G401 (cell line): ENCODE results near the gene ZNF143. TPM values are rescaled to one million over a fixed set of nuclear protein-coding genes. Genes with fewer than 3 reads are reported as not detected.
"Not testable (repeated sequence)": the region's sequence is repeated elsewhere in the genome, so short reads cannot be mapped to it uniquely, and the experiment has no call there.

Experiments
- DNase-seq: peaks from one replicate; pipeline ENCODE4 v3.0.0-alpha.2; 2015; ENCODE audit warnings: low spot score
- in situ Hi-C: cut with HindIII; loops from 2 replicates; pipeline ENCODE4 v1.10.0; 2016; ENCODE audit warnings: low sequenced_read_pairs, mixed read lengths
- total RNA-seq: library from RNA; depleted of rRNA; stranded (reverse); fragments of >200 nt; shearing (Covaris generic); gene quantifications from 2 replicates; pipeline ENCODE4 v1.2.3, GENCODE V29; 2014

The ZNF143 gene
- total RNA-seq, 1 experiment from 2014 or later = 24.5 TPM

DNA sequence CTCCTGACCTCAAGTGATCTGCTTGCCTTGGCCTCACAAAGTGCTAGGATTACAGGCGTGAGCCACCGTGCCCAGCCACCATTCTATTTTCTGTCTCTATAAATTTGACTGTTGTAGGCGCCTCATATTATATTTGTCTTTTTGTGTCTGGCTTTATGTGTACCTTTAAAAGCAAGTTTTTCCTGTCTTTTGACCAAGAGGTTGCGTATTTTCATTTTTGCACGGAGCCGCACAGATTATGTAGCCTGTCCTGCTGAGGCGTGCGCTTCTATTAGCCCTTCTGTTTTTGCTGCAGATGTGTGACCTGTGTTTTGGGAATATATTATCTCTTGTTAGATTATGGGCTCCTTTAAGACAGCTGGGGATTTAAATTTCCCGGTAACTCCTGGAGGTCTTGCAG, 72.2 kb downstream of the ZNF143 start:
- in situ Hi-C loops = no loop called here
- no peak for DNase-seq

DNA sequence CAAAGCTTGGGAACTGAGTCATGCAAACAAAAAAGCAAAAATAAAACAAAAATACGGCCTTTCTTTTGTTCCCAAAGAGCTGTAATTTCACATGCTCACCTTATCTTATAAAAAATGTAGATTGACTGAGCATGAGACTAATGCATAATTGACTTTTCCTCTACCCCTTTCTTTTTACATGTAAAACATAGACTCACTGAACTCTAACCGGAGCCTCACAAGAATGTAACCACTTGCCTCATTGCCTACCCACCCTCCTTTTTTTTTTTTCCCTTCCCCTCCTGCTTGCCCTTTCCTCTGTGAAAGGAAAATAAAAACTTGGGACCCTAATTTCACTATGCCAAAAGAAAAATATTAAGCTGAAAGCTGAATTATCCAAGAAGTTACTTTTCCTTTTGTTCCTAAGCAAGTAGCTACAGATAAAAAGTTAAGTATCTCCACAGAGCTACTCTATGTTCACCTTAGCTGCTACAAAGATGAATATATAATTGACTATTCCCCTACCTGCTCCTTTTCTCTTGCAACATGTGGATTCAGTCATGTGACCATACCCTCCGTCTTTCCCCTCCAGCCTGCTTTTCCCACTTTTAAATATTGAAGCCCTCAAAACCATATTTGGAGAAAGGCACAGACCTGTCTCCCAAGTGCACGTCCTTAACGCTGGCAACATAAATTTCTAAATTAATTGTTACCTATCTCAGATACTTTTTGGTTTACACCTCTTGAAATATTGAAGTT, 73.1 kb downstream of the ZNF143 start:
- DNase-seq = no peak
- in situ Hi-C loops = no loop called here

DNA sequence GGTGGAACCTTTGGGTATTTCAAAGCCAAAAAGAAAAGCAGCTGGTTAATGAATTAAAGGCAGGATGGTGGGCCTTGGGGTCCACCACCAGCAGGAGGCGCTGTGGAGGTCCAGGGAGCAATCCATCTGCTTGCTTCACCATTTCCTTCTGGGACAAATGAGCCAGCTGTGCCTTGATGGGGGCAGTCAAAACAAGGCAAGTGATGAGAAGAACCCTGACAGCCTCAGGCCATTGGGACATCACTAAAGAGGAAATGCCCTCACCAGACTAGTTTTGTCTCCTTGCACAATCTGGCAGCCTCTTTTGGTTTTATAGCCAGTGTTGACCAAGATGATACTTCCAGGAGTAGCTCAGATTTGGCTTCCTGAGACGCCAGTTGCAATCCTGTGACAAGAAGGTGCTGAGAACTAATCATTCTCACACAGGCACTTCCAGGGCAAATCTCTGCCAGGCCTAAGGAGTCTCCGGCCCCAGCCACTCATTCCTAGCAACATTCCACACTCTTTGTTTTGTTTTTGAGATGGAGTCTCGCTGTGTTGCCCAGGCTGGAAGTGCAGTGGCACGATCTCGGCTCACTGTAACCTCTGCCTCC, 74.5 kb downstream of the ZNF143 start:
- in situ Hi-C loops = no loop called here
- DNase-seq = peak; percentile 19

DNA sequence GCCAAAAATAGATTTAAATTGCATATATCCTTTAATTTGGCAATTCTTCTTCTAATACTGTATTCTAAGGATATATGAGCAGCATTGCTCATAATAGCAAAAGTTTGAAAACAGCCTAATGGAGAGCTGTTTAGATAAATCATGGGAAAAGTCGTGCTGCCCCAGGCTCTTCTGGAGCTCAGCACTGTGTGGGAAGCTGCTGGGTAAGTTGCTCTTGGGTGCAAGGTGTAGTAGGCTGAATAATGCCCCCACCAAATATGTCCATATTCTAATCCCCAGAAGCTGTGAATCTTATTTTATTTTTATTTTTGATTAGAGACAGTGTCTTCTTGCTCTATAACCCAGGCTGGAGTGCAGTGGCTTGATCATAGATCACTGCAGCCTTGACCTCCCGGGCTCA, 77.7 kb downstream of the ZNF143 start:
- no peak for DNase-seq
- in situ Hi-C loops = no loop called here

DNA sequence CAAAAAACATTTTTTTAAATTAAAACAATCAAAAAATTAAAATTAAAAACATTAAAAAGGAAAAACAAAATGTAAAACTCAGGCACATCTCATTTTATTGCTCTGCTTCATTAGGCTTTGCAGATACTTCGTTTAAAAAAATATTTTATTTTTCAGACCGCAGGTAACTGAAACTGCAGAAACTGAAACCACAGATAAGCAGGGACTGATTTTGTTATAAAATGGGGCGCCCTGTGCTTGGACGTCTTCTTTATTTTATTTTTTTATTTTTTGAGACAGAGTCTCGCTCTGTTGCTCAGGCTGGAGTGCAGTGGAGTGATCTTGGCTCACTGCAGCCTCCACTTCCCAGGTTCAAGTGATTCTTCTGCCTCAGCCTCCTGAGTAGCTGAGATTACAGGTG, 88.4 kb downstream of the ZNF143 start:
- in situ Hi-C loops, DNase-seq: not testable (repeated sequence)

DNA sequence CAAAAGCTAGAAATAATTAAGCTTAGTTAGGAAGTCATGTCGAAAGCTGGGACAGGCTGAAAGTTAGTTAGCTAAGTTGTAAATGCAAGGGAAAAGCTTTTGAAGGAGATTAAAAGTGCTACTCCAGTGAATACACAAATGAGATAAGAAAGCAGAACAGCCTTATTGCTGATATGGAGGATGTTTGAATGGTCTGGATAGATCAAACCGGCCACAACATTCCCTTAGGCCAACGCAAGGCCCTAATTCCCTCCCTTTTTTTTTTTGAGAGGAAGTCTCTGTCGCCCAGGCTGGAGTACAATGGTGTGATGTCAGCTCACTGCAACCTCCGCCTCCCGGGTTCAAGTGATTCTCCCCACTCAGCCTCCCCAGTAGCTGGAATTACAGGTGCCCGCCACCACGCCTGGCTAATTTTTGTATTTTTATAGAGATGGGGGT, 89.4 kb downstream of the ZNF143 start:
- DNase-seq = no peak
- in situ Hi-C loops = no loop called here

DNA sequence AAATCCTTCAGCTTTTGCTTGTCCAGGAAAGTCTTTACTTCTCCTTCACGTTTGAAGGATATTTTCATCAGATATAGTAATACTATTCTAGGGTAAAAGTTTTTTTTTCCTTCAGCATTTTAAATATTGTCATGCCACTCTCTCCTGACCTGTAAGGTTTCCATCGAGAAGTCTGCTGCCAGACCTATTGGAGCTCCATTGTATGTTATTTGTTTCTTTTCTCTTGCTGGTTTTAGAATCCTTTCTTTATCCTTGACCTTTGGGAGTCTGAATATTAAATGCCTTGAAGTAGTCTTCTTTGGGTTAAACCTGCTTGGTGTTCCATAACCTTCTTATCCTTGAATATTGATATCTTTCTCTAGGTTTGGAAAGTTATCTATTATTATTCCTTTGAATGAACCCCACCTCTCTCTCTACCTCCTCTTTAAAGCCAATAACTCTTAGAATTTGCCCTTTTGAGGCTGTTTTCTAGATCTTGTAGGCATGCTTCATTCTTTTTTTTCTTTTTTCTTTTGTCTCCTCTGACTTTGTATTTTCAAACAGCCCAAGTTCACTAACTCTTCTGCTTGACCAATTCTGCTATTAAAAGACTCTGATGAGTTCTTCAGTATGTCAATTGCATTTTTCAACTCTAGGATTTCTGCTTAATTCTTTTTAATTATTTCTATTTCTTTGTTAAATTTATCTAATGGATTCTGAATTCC, 100.6 kb downstream of the ZNF143 start:
- no peak for DNase-seq
- in situ Hi-C loops = no loop called here

DNA sequence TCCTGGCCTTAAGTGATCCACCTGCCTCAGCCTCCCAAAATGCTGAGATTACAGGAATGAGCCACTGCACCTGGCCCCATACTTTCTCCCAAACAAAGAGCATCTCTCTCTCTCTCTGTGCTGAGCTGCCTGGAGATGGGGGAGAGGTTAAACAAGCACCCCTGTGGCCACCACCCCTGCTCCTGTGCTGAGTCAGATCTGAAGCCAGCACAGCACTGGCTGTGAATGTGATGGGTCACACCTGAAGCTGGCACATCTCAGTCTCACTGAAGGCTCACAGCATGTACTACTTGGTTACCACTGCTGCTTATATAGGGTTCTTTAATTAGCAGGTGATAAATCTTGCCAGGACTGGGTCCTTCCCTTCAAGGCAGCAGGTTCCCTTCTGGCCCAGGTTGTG, 101.9 kb downstream of the ZNF143 start:
- no peak for DNase-seq
- in situ Hi-C loops = no loop called here

DNA sequence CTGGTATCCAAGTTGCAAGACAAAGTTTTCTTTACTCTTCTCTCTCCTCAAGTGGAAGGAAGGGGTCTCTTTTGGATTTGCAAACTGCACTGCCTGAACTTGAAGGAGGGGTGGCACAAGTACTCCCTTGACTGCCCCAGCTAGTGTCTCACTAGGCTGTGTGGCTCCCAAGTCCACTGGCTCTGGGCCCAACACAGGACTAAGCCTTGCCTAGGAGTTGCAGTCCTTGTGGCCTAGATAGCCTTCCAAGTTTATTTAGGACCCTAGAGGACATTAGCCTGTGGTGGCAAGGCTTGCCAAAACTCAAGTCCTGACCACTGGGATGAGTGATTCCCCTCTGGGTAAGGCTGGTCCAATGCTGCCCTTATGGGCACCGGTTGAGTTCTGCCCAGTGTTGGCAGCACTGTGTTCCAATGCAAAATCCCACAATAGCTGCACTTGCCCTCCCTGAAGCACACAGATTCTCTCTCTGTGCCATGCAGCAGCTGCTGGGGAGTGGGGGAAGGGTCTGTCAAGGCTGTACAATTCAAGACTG, 102.5 kb downstream of the ZNF143 start:
- in situ Hi-C loops = no loop called here

DNA sequence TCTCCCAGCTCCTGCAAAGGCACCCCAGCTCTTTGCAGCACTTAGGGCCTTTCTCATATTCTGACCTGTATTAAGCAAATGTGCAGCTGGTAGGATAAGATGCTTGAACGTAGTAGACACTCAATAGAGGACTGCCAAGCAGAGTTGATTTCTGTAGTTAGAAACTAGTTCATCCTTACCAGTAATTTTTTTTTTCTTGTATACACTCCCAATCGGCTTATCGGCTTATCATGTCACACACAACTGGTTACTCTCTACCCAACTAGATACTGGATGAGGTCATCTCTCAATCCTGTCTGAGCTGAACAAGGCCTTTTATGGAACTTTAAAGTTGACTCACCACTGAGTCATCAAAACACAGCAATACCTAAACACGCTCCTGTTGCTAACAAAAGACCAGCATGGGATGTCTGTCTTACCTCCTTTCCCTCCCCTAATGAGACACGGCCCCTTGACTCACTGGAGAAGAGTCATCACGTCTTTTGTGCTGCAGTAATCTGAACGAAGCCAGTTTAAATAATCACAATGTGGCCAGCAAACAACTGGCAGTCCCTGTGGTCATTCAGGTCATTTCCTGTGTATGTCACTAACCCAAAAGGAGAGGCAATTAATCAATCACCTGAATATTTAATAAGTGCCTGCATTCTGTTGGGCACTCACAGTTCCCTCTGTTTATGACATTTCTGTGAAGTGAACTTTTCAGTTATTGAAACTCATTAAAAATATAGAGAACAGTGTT, 105.2 kb downstream of the ZNF143 start:
- in situ Hi-C loops = no loop called here
- peak; percentile 30 for DNase-seq

More for the DNA sequence above, 102.5 kb downstream of the ZNF143 start:
- DNase-seq = no peak

DNA sequence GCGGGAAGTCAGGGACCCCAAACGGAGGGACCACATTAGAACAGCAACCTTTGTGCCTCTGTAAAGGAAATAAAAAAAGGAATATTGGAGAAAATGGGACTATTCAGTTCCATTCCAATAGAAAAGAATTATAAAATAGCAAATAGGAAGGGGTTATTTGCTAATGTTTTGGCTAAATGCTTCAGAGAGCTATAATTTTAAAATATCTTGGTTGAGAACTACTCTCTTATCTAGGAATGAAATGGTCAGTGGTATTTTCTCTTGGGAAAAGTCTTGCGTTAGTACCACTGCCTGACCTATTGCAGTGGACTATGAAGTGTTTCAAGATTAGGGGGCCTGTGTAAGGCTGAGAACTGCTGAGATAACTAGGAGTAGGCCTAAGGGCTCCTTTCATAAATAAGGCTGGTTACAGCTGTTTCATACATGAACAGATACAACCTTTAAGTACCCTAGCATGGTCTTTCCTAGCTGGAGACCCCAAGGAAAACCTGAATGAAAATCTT, 105.8 kb downstream of the ZNF143 start:
- DNase-seq = no peak
- in situ Hi-C loops = no loop called here

DNA sequence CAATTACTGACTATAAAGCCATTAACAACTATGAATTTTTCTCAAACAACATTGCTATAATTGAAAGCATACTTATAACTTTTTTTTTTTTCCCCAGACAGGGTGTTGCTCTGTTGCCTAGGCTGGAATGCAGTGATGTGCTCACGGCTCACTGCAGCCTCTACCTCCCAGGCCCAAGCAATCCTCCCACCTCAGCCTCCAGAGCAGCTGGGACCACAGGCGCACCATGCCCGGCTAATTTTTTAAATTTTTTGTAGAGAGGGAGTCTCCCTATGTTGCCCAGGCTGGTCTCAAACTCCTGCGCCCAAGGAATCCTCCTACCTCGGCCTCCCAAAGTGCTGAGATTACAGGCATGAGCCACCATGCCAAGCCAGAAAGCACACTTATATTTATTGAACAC, 106.6 kb downstream of the ZNF143 start:
- in situ Hi-C loops = no loop called here
- DNase-seq = no peak

DNA sequence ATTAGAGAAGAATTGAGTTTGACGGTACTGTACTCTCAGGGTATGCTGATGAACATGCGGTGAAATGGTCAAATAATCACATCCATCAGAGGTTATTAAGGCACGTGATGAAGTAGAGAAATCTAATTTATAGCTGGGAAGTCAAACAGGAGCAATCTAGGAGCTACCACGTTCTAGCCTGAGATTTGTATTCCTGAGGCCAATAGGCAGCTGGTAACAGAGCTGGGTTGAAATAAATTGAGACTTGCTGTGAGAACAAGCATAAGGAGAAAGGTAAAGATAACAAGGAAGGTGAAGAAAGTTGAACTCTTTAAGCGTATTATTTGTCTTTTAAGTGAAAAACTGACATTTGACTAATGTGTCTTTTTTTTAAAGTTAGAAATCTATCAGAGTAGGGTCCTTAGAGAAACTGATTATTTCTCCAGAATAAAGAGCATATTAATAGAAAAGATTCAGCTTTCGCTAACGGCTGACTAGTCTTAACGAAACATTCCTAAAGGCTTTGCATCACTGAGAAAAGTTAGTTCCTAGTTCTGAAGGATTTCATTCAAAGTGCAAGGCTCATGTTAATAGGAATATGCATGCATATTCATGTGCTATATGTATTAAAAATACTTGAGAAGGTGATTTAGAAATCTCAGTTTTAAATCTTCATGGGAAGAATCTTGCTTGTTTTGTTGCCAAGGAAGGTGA, 107.5 kb downstream of the ZNF143 start:
- in situ Hi-C loops = no loop called here
- no peak for DNase-seq

DNA sequence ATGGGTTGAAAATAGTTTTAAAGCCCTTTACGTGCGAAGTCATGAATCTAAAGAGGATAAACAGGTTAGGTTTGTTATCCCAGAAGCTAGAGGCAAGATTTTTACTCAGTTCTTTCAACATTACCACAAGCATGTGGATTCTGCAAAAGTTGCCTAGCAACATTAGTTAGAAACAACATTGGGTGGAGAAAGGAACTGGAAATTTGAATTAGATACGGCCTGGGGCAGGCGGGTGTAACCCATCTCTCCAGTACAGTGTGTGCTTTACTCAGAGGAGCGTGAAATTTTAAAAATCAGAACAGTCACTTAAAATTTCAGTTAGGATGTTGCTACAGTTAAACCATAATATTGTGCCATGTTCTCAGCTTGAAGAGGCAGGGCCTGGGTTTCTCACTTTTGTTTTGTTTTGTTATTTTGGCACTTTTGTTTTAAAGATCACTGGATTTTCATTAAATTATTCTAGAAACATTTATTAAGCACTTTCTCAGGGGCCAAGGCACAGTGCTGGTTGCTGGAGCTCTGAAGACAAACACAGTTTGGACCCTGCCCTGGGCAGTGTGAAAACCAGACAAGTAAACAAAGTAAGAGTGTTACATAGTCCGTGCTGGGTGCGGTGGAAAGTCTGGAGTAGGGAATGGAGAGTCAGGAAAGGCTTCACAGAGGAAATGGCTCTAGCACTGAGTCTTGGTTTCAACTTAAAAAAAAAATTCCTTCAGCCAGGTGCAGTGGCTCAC, 108.2 kb downstream of the ZNF143 start:
- DNase-seq = peak; percentile 35
- in situ Hi-C loops = no loop called here

DNA sequence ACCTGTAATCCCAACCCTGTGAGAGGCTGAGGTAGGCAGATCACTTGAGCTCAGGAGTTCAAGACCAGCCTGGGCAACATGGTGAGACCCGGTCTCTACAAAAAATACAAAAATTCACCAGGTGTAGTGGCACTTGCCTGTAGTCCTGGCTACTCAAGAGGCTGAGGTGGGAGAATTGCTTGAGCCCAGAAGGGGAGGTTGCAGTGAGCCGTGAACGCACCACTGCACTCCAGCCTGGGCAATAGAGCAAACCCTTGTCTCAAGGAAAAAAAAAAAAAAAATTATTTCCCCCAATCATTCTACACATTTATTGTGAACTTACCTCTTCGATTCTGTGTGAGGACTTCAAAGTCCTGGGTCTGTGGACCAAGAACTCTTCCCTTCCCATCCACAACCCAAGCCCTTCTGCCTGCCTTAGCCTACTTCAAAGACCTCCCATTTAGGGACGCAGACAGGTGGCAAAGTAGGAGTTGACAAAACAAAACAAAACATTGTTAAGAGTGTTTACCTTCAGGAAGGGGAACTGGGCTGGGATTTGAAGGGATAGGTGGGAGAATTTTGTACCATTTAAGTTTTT, 108.9 kb downstream of the ZNF143 start:
- DNase-seq = no peak
- in situ Hi-C loops = no loop called here

DNA sequence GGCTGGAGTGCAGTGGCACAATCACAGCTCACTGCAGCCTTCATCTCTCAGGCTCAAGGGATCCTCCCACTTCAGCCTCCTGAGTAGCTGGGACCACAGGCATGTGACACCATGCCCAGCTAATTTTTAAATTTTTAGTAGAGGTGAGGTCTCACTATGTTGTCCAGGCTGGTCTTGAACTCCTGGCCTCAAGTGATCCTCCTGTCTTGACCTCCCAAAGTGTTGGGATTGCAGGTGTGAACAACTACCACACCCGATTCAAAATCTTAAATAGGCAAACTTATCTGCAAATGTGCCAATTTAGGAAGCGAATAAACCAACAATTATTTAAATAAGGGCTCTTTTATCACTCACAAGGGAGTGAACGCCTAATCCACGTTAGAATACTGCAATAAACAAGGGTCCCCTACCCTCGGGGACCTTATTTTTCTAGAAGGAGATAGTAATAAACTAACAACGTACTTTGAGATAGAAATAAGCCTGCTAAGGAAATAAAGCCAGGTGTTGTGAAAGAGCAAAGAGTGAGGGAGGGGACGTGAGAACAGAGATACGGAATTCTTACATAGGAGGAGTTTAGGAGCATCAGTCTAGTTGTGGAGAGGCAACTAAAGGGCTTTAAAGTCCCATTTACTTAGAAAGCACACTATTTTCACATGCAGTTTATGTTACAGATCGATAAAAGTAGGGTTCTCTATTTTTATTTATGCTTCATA, 109.7 kb downstream of the ZNF143 start:
- in situ Hi-C loops = no loop called here
- no peak for DNase-seq

DNA sequence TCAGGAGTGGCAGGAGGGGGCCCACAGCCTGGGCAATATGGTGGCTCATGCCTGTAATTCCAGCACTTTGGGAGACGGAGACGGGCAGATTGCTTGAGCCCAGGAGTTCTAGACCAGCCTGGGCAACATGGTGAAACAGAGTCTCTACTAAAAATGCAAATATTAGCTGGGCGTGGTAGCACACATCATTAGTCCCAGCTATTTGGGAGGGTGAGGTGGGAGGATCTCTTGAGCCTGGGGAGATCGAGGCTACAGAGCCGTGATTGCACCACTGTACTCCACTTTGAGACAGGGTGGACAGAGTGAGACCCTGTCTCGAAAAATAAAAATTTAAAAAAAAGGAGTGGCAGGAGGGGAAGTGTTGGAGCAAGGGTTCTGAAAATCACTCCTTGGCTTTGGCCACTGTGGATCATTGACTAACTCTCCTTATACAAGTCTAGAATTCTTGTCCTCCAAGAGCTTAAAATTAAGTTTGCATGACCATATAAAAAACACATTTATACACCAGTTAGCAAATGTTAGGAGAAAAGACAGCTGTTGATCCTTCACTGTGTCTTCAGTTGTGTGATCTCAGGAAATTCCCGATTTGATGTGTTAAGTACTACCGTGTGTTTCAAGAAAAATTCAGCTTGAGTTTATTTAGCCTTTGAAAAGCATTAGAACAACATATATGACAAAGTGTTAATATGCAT, 110.4 kb downstream of the ZNF143 start:
- in situ Hi-C loops = no loop called here
- no peak for DNase-seq
